Kidney (tissue), 14 donors: Measurements from ENCODE around the gene DCHS2. TPM values are rescaled to one million over a fixed set of nuclear protein-coding genes. Genes with fewer than 3 reads are reported as not detected.

Experiments used
- DNase-seq, 5 donors: peaks; one replicate each; pipeline ENCODE4 v3.0.0-alpha.2; 2013 to 2020
- FAIRE-seq: peaks from 2 replicates; lab custom pipeline; 2012; peaks lifted over from hg19 to GRCh38; lab: Jason Lieb, UNC
- H3K27ac ChIP-seq, 2 donors: one replicate each; pipeline ENCODE4 v1.7.0; 2013; ENCODE audit warnings: low read depth in 2 of 2, low read length in 2 of 2, inconsistent platforms in 1 of 2
- H3K27me3 ChIP-seq: one replicate; pipeline ENCODE4 v1.7.1; 2013; ENCODE audit warnings: low read length, inconsistent platforms; ENCODE audit not compliant: control insufficient read depth, insufficient read depth
- H3K36me3 ChIP-seq, 3 donors: one replicate each; pipeline versions ENCODE4 v1.7.0 to v1.7.1; 2013; ENCODE audit warnings: low read length in 3 of 3, control low read depth in 1 of 3, inconsistent platforms in 1 of 3; ENCODE audit not compliant: insufficient read depth in 3 of 3, control insufficient read depth in 2 of 3
- H3K4me1 ChIP-seq, 3 donors: one replicate each; pipeline versions ENCODE4 v1.7.0 to v1.7.1; 2013; ENCODE audit warnings: low read length in 3 of 3, inconsistent platforms in 1 of 3, low read depth in 1 of 3; ENCODE audit not compliant: control insufficient read depth in 2 of 3, insufficient read depth in 2 of 3
- H3K4me3 ChIP-seq, 3 donors: one replicate each; pipeline versions ENCODE4 v1.7.0 to v1.8.1; 2013; ENCODE audit warnings: low read length in 3 of 3, control low read depth in 1 of 3, inconsistent platforms in 1 of 3
- H3K9ac ChIP-seq, 3 donors: one replicate each; pipeline versions ENCODE4 v1.7.0 to v1.7.1; 2013; ENCODE audit warnings: low read length in 3 of 3, control low read depth in 1 of 3, inconsistent platforms in 1 of 3
- H3K9me3 ChIP-seq, 3 donors: one replicate each; pipeline versions ENCODE4 v1.7.0 to v1.7.1; 2013; ENCODE audit warnings: low read length in 3 of 3, control low read depth in 1 of 3, inconsistent platforms in 1 of 3; ENCODE audit not compliant: control insufficient read depth in 2 of 3, insufficient read depth in 1 of 3
- CTCF ChIP-seq: IDR thresholded peaks from 3 replicates; pipeline ENCODE4 v1.5.1; 2012; ENCODE audit warnings: mild to moderate bottlenecking, moderate library complexity, borderline replicate concordance; ENCODE audit not compliant: insufficient read depth; ENCODE audit errors: extremely low read depth
- intact Hi-C: fragments of 100-400 bp; cut with DNase I; formaldehyde crosslinking; loops from one replicate; pipeline ENCODE4 v1.11.1; 2022
- polyA plus RNA-seq: library from polyadenylated mRNA; stranded (reverse); fragments of 350-450 nt; fragmentation: Illumina TruSeq; extraction: RNeasy Lipid Tissue Mini Kit (QIAGEN cat#74804); gene quantifications from one replicate; pipeline ENCODE4 v1.2.3, GENCODE V29; 2014; ENCODE audit warnings: low read depth, low replicate concordance; ENCODE audit not compliant: insufficient read depth
- total RNA-seq: library from RNA; stranded (reverse); fragmentation: NEBNext Ultra II Directional; extraction: Animal tissue kit (Norgen Biotek cat#: 25700); gene quantifications from one replicate; pipeline ENCODE4 v1.2.1, GENCODE V29; 2021
- donor health status: control.
- donor health status: control.
- donor health status: control.
- donor health status: control.
- donor health status: control.
- donor health status: DM: yes; HTN: yes; CAD: no.
- donor health status: Normal renal cell carcinoma (clear cell type).

The DCHS2 gene
- total and polyA plus RNA-seq, 2 donors from 2014 or later: 0.47 TPM; not detected in 1

- peak in 2 of 5 donors; percentile 54 to 74 for DNase-seq
- H3K36me3 ChIP-seq: no peaks in the 10 kb centered on the region
- H3K9me3 ChIP-seq: no peaks in the 10 kb centered on the region
- no peak overlapping the region for H3K4me3 ChIP-seq
- no peak overlapping the region for H3K9ac ChIP-seq
- intact Hi-C loops: no loop called here
- H3K27me3 ChIP-seq: no peaks in the 10 kb centered on the region
- no peak for TF ChIP-seq CTCF
- H3K4me1 ChIP-seq: no peaks in the 10 kb centered on the region
- no peak for FAIRE-seq
- no peak overlapping the region for H3K27ac ChIP-seq
Observed at GRCh38 chr4:154314248-154314647, 177.4 kb downstream of the DCHS2 start.

DNA sequence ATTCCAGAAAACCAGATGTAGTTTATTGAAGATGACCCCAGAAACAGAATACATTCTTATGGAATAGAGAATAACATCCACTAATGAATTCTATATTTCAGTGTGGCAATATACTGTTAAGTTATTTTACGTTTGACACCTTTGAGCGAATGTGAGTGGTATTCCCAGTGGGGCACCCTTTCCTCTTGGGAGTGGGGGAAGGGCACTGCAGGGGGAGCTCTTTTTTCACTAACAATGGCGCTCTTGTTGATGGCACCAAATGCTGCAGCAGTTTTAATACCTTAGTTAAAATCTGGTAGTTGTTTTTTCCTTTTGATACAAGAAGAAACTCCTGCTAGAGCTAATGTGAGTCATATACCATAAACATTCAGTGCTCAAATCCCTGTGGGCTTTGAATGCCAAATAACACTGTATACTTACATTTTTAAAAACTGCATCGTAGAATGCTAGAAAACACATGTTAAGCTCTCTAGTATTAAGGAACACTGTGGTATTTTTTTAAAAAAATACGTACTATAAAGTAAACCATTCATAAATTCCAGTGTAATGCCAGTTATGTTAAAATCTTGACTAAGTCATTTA, 178.5 kb downstream of the DCHS2 start:
- DNase-seq (no peak), FAIRE-seq (no peak)
- Histone ChIP-seq H3K9me3 (no peaks in the 10 kb centered on the region), H3K9ac (no peak overlapping the region), H3K4me1 (no peaks in the 10 kb centered on the region), H3K36me3 (no peaks in the 10 kb centered on the region), H3K4me3 (no peak overlapping the region), H3K27me3 (no peaks in the 10 kb centered on the region), H3K27ac (no peak overlapping the region)
- TF ChIP-seq CTCF: no peak
- intact Hi-C loops: no loop called here

DNA sequence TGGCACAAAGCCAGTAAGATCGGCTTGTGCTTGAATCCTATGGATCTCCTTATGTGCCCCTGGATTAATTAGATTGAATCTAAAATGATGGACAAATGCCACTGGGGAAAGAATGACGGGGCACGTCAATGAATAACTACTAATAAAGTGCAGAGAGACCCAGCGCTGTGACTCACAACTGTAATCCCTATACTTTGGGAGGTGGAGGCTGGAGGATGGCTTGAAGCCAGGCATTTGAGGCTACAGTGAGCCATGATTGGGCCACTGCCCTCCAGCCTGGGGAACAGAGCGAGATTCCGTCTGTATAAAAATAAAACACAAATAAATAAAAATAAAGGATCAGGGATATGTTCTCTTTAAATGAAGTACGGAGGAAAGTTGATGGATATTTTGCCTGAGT, 179.4 kb downstream of the DCHS2 start:
- DNase-seq (no peak), FAIRE-seq (no peak)
- H3K36me3 ChIP-seq: no peaks in the 10 kb centered on the region
- no peak overlapping the region for H3K4me3 ChIP-seq
- intact Hi-C loops: no loop called here
- H3K9ac ChIP-seq: no peak overlapping the region
- no peaks in the 10 kb centered on the region for H3K4me1 ChIP-seq
- TF ChIP-seq CTCF: no peak
- H3K27me3 ChIP-seq: no peaks in the 10 kb centered on the region
- H3K27ac ChIP-seq: no peak overlapping the region
- H3K9me3 ChIP-seq: no peaks in the 10 kb centered on the region

GRCh38 chr4:154310578-154310977, 181.0 kb downstream of the DCHS2 start:
- H3K4me3 ChIP-seq: no peak overlapping the region
- intact Hi-C loops: no loop called here
- no peaks in the 10 kb centered on the region for H3K9me3 ChIP-seq
- H3K9ac ChIP-seq: no peak overlapping the region
- H3K27ac ChIP-seq: no peak overlapping the region
- no peak for TF ChIP-seq CTCF
- FAIRE-seq (no peak), DNase-seq (no peak)
- no peaks in the 10 kb centered on the region for H3K27me3 ChIP-seq
- H3K36me3 ChIP-seq: no peaks in the 10 kb centered on the region
- no peaks in the 10 kb centered on the region for H3K4me1 ChIP-seq
